B cell (primary cell): ENCODE data around the gene CD300LB. TPM values are rescaled to one million over a fixed set of nuclear protein-coding genes. Genes with fewer than 3 reads are reported as not detected.

Source experiments
- ATAC-seq: fragments of 200-7000 bp; cut with Tn5 transposase; one replicate; pipeline ENCODE4 v1.10.0; 2021; ENCODE audit warnings: low read depth, mild to moderate bottlenecking, moderate number of reproducible peaks, moderate library complexity
- CTCF ChIA-PET: fragments of 350-600 bp; sonication (Branson Sonifier 250); formaldehyde crosslinking; loops from one replicate; lab custom pipeline; 2021; ENCODE audit warnings: antibody characterized with exemption, inconsistent platforms; lab: Charles Lee
- POLR2A ChIA-PET: fragments of 350-600 bp; sonication (Branson Sonifier 250); formaldehyde crosslinking; loops from one replicate; lab custom pipeline; 2021; ENCODE audit warnings: antibody characterized with exemption; lab: Charles Lee
- DNase-seq: peaks from one replicate; pipeline ENCODE4 v3.0.0; 2013
- H2AFZ ChIP-seq: 2 replicates; pipeline ENCODE4 v1.6.1; 2012; ENCODE audit warnings: mild to moderate bottlenecking, low read depth, low read length; ENCODE audit not compliant: insufficient read depth, poor library complexity, severe bottlenecking
- H3K27ac ChIP-seq, 2 donors: 1 replicate in 1 of 2; 2 replicates in 1 of 2; pipeline ENCODE4 v1.5.1; 2012 to 2013; ENCODE audit warnings: low read length in 2 of 2, mild to moderate bottlenecking in 2 of 2, moderate library complexity in 1 of 2
- H3K27me3 ChIP-seq, 4 experiments: fragments of 200-600 bp in 1 of 4; sonication (generic) in 1 of 4; replicated peaks in 1 of 4; 1 replicate in 2 of 4; 2 replicates in 2 of 4; pipeline versions ENCODE4 v1.6.1 to v1.7.0; 2013 to 2016; ENCODE audit warnings: low read length in 3 of 4, mild to moderate bottlenecking in 2 of 4, mixed read lengths in 1 of 4, moderate library complexity in 1 of 4; ENCODE audit not compliant: insufficient read depth in 4 of 4, control insufficient read depth in 3 of 4; ENCODE audit errors: control extremely low read depth in 1 of 4
- H3K36me3 ChIP-seq, 2 experiments: replicated peaks in 1 of 2; 1 replicate in 1 of 2; 2 replicates in 1 of 2; pipeline versions ENCODE4 v1.6.1 to v1.7.1; 2013; ENCODE audit warnings: low read length in 1 of 2; ENCODE audit not compliant: insufficient read depth in 2 of 2, control insufficient read depth in 1 of 2; ENCODE audit errors: control extremely low read depth in 1 of 2, extremely low read depth in 1 of 2
- H3K4me1 ChIP-seq, 2 donors: fragments of 200-600 bp in 1 of 2; sonication (generic) in 1 of 2; 1 replicate in 1 of 2; 2 replicates in 1 of 2; pipeline versions ENCODE4 v1.5.1 to v1.6.1; 2013 to 2017; ENCODE audit warnings: low read length in 2 of 2; ENCODE audit not compliant: control insufficient read depth in 2 of 2, insufficient read depth in 2 of 2
- H3K4me2 ChIP-seq: replicated peaks from 2 replicates; pipeline ENCODE3; 2012; ENCODE audit warnings: mild to moderate bottlenecking, low read depth, low read length; ENCODE audit not compliant: poor library complexity, severe bottlenecking
- H3K4me3 ChIP-seq, 5 experiments: fragments of 200-600 bp in 1 of 5; sonication (generic) in 1 of 5; 1 replicate in 3 of 5; 2 replicates in 2 of 5; pipeline versions ENCODE4 v1.5.1 to v1.7.0; 2011 to 2016; ENCODE audit warnings: low read length in 4 of 5, mild to moderate bottlenecking in 4 of 5, low read depth in 2 of 5, control low read depth in 1 of 5, moderate library complexity in 1 of 5; ENCODE audit not compliant: insufficient read depth in 1 of 5; ENCODE audit errors: control extremely low read depth in 1 of 5, extremely low read depth in 1 of 5
- H3K79me2 ChIP-seq: fragments of 200-600 bp; sonication (generic); one replicate; pipeline ENCODE4 v1.6.0; 2016; ENCODE audit warnings: low read length; ENCODE audit not compliant: control insufficient read depth, insufficient read depth
- H3K9ac ChIP-seq: fragments of 200-600 bp; sonication (generic); 2 replicates; pipeline ENCODE4 v1.6.1; 2017; ENCODE audit warnings: mild to moderate bottlenecking, low read length, moderate library complexity
- H3K9me3 ChIP-seq, 3 donors: one replicate each; pipeline versions ENCODE4 v1.6.1 to v1.7.1; 2013; ENCODE audit warnings: low read length in 2 of 3; ENCODE audit not compliant: control insufficient read depth in 2 of 3, insufficient read depth in 1 of 3; ENCODE audit errors: control extremely low read depth in 1 of 3
- H4K20me1 ChIP-seq: 2 replicates; pipeline ENCODE4 v1.6.0; 2012; ENCODE audit warnings: mild to moderate bottlenecking, low read length; ENCODE audit not compliant: insufficient read depth, control insufficient read depth, poor library complexity, severe bottlenecking
- H3K27ac Mint-ChIP-seq: one replicate; pipeline ENCODE4 v1.8.0; 2021; ENCODE audit warnings: mixed read lengths
- H3K27me3 Mint-ChIP-seq: one replicate; pipeline ENCODE4 v1.8.0; 2021; ENCODE audit warnings: mixed read lengths
- H3K4me1 Mint-ChIP-seq: one replicate; pipeline ENCODE4 v1.8.0; 2021; ENCODE audit warnings: mixed read lengths
- H3K4me3 Mint-ChIP-seq: one replicate; pipeline ENCODE4 v1.8.0; 2021; ENCODE audit warnings: mixed read lengths
- H3K9me3 Mint-ChIP-seq: one replicate; pipeline ENCODE4 v1.8.0; 2022; ENCODE audit warnings: mixed read lengths; ENCODE audit not compliant: insufficient read depth
- EZH2 ChIP-seq: IDR thresholded peaks from 2 replicates; pipeline ENCODE4 v1.6.1; 2012; ENCODE audit warnings: borderline replicate concordance, low read depth, mild to moderate bottlenecking, moderate library complexity, low read length; ENCODE audit not compliant: insufficient read depth, poor library complexity, severe bottlenecking
- WGBS: methylation state at CpG from one replicate; pipeline ENCODE4 v1.1.5; 2013; ENCODE audit warnings: missing lambda C conversion rate; ENCODE audit not compliant: insufficient coverage; 5-methylcytosine and 5-hydroxymethylcytosine counted together
- intact Hi-C: fragments of 100-400 bp; cut with micrococcal nuclease; formaldehyde crosslinking; loops from one replicate; pipeline ENCODE4 v1.10.0; 2022
- polyA plus RNA-seq: library from polyadenylated mRNA; depleted of rRNA; stranded (reverse); fragments of >200 nt; gene quantifications from 2 replicates; pipeline ENCODE4 v1.2.3, GENCODE V29; 2012
- total RNA-seq, 2 donors: library from RNA; stranded (reverse); fragments of 120-200 nt in 1 of 2; gene quantifications; 1 replicate in 1 of 2; 2 replicates in 1 of 2; pipeline versions ENCODE4 v1.2.3 to v1.2.4, GENCODE V29; 2013 to 2022
- TF ChIP-seq, protein P1 (sequence below): fragments of 200-600 bp; IDR thresholded peaks from one replicate; pipeline ENCODE4 v1.8.0; 2022; ENCODE audit warnings: antibody characterized with exemption, mild to moderate bottlenecking

The CD300LB gene
- total and polyA plus RNA-seq, 2 donors (not counting 1 experiment from before 2014, with no cell fraction given), result 0.12 to 0.39 TPM

DNA sequence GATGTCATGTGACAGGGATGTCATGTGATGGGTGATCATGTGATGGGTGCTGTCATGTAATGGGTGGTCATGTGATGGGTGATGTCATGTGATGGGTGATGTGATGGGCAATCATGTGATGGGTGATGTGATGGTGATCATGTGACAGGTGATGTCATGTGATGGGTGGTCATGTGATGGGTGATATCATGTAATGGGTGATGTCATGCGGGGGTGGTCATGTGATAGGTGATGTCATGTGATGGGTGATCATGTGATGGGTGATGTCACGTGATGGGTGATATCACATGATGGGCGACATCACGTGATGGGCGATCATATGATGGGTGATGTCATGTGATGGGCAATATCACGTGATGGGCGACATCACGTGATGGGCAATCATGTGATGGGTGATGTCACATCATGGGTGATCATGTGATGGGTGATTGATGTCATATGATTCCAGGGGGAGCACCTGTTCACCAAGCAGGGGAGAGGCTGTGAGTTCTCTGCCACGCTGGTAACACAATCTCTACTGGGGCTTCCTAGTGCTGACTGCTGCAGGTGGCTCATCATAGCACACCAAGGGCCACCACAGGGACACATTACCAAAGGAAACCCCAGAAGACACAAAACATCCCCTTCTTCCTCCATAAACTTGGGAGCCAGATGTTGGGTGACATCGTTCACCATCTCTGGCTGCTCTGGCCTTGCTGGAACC, 16.5 kb downstream of the CD300LB start:
- Mint-ChIP-seq H3K4me1 (peaks cover 18% of the 10 kb centered on the region), H3K9me3 (peaks cover 10% of the 10 kb centered on the region), H3K27me3 (no peaks in the 10 kb centered on the region), H3K27ac (peak overlapping the region; percentile 96), H3K4me3 (peak overlapping the region; percentile 26)
- H3K27me3 ChIP-seq, result peaks cover 0 to 9% (median 2%) of the 10 kb centered on the region in 4 experiments
- ChIA-PET POLR2A (no interaction called here), CTCF (interaction anchor here (1.0 kb wide), 1 partner anchor 147 kb away, joined by 3 read pairs; the partner anchor contains the start of gene GPR142)
- no peaks in the 10 kb centered on the region for H4K20me1 ChIP-seq
- no peak overlapping the region for H3K4me2 ChIP-seq
- TF ChIP-seq, protein P1, sequence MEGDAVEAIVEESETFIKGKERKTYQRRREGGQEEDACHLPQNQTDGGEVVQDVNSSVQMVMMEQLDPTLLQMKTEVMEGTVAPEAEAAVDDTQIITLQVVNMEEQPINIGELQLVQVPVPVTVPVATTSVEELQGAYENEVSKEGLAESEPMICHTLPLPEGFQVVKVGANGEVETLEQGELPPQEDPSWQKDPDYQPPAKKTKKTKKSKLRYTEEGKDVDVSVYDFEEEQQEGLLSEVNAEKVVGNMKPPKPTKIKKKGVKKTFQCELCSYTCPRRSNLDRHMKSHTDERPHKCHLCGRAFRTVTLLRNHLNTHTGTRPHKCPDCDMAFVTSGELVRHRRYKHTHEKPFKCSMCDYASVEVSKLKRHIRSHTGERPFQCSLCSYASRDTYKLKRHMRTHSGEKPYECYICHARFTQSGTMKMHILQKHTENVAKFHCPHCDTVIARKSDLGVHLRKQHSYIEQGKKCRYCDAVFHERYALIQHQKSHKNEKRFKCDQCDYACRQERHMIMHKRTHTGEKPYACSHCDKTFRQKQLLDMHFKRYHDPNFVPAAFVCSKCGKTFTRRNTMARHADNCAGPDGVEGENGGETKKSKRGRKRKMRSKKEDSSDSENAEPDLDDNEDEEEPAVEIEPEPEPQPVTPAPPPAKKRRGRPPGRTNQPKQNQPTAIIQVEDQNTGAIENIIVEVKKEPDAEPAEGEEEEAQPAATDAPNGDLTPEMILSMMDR, result no peak
- no peak for TF ChIP-seq EZH2
- intact Hi-C loops, result no loop called here
- H3K4me1 ChIP-seq, result peaks cover 15 to 17% of the 10 kb centered on the region in 2 donors
- no peak overlapping the region for H3K9ac ChIP-seq
- 93% methylated on average over 9 of the region's 10 CpGs for WGBS
- no peak for DNase-seq
- H3K27ac ChIP-seq, result peak overlapping the region in 1 of 2 donors; percentile 74
- no peak overlapping the region for H2AFZ ChIP-seq
- H3K36me3 ChIP-seq, result no peaks in the 10 kb centered on the region
- no peak for ATAC-seq
- no peak overlapping the region for H3K4me3 ChIP-seq
- H3K79me2 ChIP-seq, result no peaks in the 10 kb centered on the region
- peaks cover 0 to 13% (median 7%) of the 10 kb centered on the region in 3 donors for H3K9me3 ChIP-seq

DNA sequence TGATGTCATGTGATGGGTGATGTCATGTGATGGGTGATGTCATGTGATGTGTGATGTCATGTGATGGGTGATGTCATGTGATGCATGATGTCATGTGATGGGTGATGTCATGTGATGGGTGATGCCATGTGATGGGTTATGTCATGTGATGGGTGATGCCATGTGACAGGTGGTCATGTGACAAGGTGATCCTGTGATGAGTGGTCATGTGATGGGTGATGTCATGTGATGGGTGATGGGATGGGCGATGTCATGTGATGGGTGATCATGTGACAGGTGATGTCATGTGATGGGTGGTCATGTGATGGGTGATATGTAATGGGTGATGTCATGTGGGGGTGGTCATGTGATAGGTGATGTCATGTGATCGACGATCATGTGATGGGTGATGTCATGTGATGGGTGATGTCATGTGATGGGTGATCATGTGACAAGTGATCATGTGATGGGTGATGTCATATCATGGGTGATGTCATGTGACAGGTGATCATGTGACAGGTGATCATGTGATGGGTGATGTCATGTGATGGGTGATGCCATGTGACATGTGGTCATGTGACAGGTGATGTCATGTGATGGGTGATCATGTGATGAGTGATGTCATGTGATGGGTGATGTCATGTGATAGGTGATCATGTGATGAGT, 17.2 kb downstream of the CD300LB start:
- H2AFZ ChIP-seq, result no peak overlapping the region
- ATAC-seq (no peak), DNase-seq (peak; percentile 91)
- no peaks in the 10 kb centered on the region for H3K36me3 ChIP-seq
- Mint-ChIP-seq H3K4me1 (peaks cover 17% of the 10 kb centered on the region), H3K27ac (peak overlapping the region; percentile 96), H3K9me3 (peaks cover 10% of the 10 kb centered on the region), H3K4me3 (peak overlapping the region; percentile 26), H3K27me3 (no peaks in the 10 kb centered on the region)
- POLR2A ChIA-PET, result no interaction called here
- peaks cover 0 to 13% (median 7%) of the 10 kb centered on the region in 3 donors for H3K9me3 ChIP-seq
- peaks cover 14 to 17% of the 10 kb centered on the region in 2 donors for H3K4me1 ChIP-seq
- TF ChIP-seq, protein P1, result no peak
- TF ChIP-seq EZH2, result no peak
- CTCF ChIA-PET, result no interaction called here
- H3K4me2 ChIP-seq, result no peak overlapping the region
- no peak overlapping the region for H3K9ac ChIP-seq
- H3K79me2 ChIP-seq, result no peaks in the 10 kb centered on the region
- H3K27me3 ChIP-seq, result peaks cover 0 to 9% (median 2%) of the 10 kb centered on the region in 4 experiments
- H4K20me1 ChIP-seq, result no peaks in the 10 kb centered on the region
- H3K4me3 ChIP-seq, result no peak overlapping the region
- intact Hi-C loops, result no loop called here
- H3K27ac ChIP-seq, result peak overlapping the region in 1 of 2 donors; percentile 74
- WGBS, result 82% methylated on average over 3 of the region's 3 CpGs
